Esophagus squamous epithelium (tissue), 5 donors: ENCODE data around the gene SV2C. TPM values are rescaled to one million over a fixed set of nuclear protein-coding genes. Genes with fewer than 3 reads are reported as not detected.
"Not testable (repeated sequence)": the region's sequence is repeated elsewhere in the genome, so short reads cannot be mapped to it uniquely, and the experiment has no call there.

Experiments
- DNase-seq: peaks from one replicate; lab custom pipeline; 2025; lab: John Stamatoyannopoulos, UW
- H3K27ac ChIP-seq, 4 donors: fragments of 200-600 bp; sonication (generic); one replicate each; pipeline ENCODE4 v1.5.1; 2016 to 2019; ENCODE audit warnings: mild to moderate bottlenecking in 1 of 4
- H3K27me3 ChIP-seq, 4 donors: fragments of 200-600 bp; sonication (generic); 1 replicate in 3 of 4; 2 replicates in 1 of 4; pipeline versions ENCODE4 v1.5.1 to v1.6.0; 2017 to 2021; ENCODE audit warnings: antibody characterized with exemption in 1 of 4
- H3K36me3 ChIP-seq, 3 donors: fragments of 200-600 bp; sonication (generic); one replicate each; pipeline ENCODE4 v1.5.1; 2016 to 2019
- H3K4me1 ChIP-seq, 3 donors: fragments of 200-600 bp; sonication (generic); one replicate each; pipeline ENCODE4 v1.5.1; 2017 to 2019
- H3K4me3 ChIP-seq, 4 donors: fragments of 200-600 bp; sonication (generic); 1 replicate in 3 of 4; 2 replicates in 1 of 4; pipeline ENCODE4 v1.5.1; 2016 to 2019; ENCODE audit warnings: mild to moderate bottlenecking in 2 of 4, moderate library complexity in 1 of 4
- H3K9me3 ChIP-seq, 3 donors: fragments of 200-600 bp; sonication (generic); one replicate each; pipeline ENCODE4 v1.5.1; 2016 to 2019
- CTCF ChIP-seq, 6 experiments: fragments of 450-650 bp in 4 of 6; fragments of 200-600 bp in 2 of 6; sonication (generic) in 2 of 6; IDR thresholded peaks; one replicate each; pipeline ENCODE4 v1.5.1; 2016 to 2019; ENCODE audit warnings: antibody characterized with exemption in 6 of 6, mild to moderate bottlenecking in 4 of 6, moderate library complexity in 4 of 6
- POLR2A ChIP-seq, 4 donors: fragments of 450-650 bp; IDR thresholded peaks; one replicate each; pipeline ENCODE4 v1.6.1; 2017; ENCODE audit warnings: antibody characterized with exemption in 4 of 4, mild to moderate bottlenecking in 4 of 4, moderate library complexity in 3 of 4
- WGBS, 2 donors: methylation state at CpG; one replicate each; pipeline ENCODE4 v1.1.5; 2018; 5-methylcytosine and 5-hydroxymethylcytosine counted together
- intact Hi-C: fragments of 100-400 bp; cut with DNase I; formaldehyde crosslinking; loops from one replicate; pipeline ENCODE4 v1.15.0; 2022
- total RNA-seq, 4 donors: library from RNA; depleted of rRNA; stranded (reverse); fragments of >200 nt; gene quantifications; one replicate each; pipeline ENCODE4 v1.1.0, GENCODE V29; 2016
- donor health status: DM: yes; HTN: yes; CAD: no.

The SV2C gene
- total RNA-seq, 4 donors from 2014 or later: under 0.01 to 0.26 (median 0.06) TPM

- no peaks in the 10 kb centered on the region for H3K27me3 ChIP-seq
- DNase-seq: no peak
- H3K4me1 ChIP-seq: no peaks in the 10 kb centered on the region
- TF ChIP-seq CTCF (IDR thresholded peaks at IDR 0.05) (no peak), POLR2A (IDR thresholded peaks at IDR 0.05) (no peak)
- no peaks in the 10 kb centered on the region for H3K36me3 ChIP-seq
- H3K4me3 ChIP-seq: no peak overlapping the region
- no peak overlapping the region for H3K27ac ChIP-seq
- intact Hi-C loops: no loop called here
- 66% methylated on average over 4 of the region's 4 CpGs for WGBS, 2 donors
- no peaks in the 10 kb centered on the region for H3K9me3 ChIP-seq
Observed at GRCh38 chr5:76234665-76235064, 151.5 kb downstream of the SV2C start.

GRCh38 chr5:76236684-76237083 is 153.5 kb downstream of the SV2C start:
- Histone ChIP-seq H3K36me3 (no peaks in the 10 kb centered on the region), H3K9me3 (no peaks in the 10 kb centered on the region), H3K4me1 (no peaks in the 10 kb centered on the region), H3K27me3 (peaks cover 0 to 8% (median 0%) of the 10 kb centered on the region in 4 donors), H3K27ac (no peak overlapping the region), H3K4me3 (no peak overlapping the region)
- DNase-seq: no peak
- TF ChIP-seq CTCF (IDR thresholded peaks at IDR 0.05): no peak
- TF ChIP-seq POLR2A (IDR thresholded peaks at IDR 0.05): no peak
- intact Hi-C loops: no loop called here
- 48 to 86% methylated on average over 2 to 4 of the region's 4 CpGs for WGBS, 2 donors

GRCh38 chr5:76240336-76240735 is 157.2 kb downstream of the SV2C start:
- Histone ChIP-seq H3K4me1 (no peaks in the 10 kb centered on the region), H3K27me3 (peaks cover 0 to 8% (median 0%) of the 10 kb centered on the region in 4 donors), H3K36me3 (no peaks in the 10 kb centered on the region), H3K27ac (no peak overlapping the region), H3K9me3 (no peaks in the 10 kb centered on the region), H3K4me3 (no peak overlapping the region)
- 23 to 52% methylated on average over 2 of the region's 2 CpGs for WGBS, 2 donors
- intact Hi-C loops: no loop called here
- DNase-seq: no peak
- TF ChIP-seq CTCF (IDR thresholded peaks at IDR 0.05) (no peak), POLR2A (IDR thresholded peaks at IDR 0.05) (no peak)

GRCh38 chr5:76242155-76242554 is 159.0 kb downstream of the SV2C start:
- DNase-seq, H3K4me1 ChIP-seq, intact Hi-C loops, H3K27ac ChIP-seq, H3K4me3 ChIP-seq, H3K9me3 ChIP-seq, H3K36me3 ChIP-seq, H3K27me3 ChIP-seq: not testable (repeated sequence)
- 92% methylated on average over 14 to 18 of the region's 22 CpGs for WGBS, 2 donors

GRCh38 chr5:76245590-76245989 is 162.4 kb downstream of the SV2C start:
- TF ChIP-seq CTCF (IDR thresholded peaks at IDR 0.05): no peak
- no peak for TF ChIP-seq POLR2A (IDR thresholded peaks at IDR 0.05)
- Histone ChIP-seq H3K4me1 (no peaks in the 10 kb centered on the region), H3K9me3 (no peaks in the 10 kb centered on the region), H3K27ac (no peak overlapping the region), H3K27me3 (no peaks in the 10 kb centered on the region), H3K4me3 (no peak overlapping the region), H3K36me3 (no peaks in the 10 kb centered on the region)
- WGBS, 2 donors: 33 to 63% methylated on average over 3 of the region's 3 CpGs
- intact Hi-C loops: no loop called here
- DNase-seq: no peak

GRCh38 chr5:76249621-76250020 is 166.4 kb downstream of the SV2C start:
- Histone ChIP-seq H3K27ac (no peak overlapping the region), H3K36me3 (no peaks in the 10 kb centered on the region), H3K9me3 (no peaks in the 10 kb centered on the region), H3K4me3 (no peak overlapping the region), H3K4me1 (no peaks in the 10 kb centered on the region), H3K27me3 (no peaks in the 10 kb centered on the region)
- intact Hi-C loops: no loop called here
- DNase-seq: no peak
- 76 to 80% methylated on average over 7 of the region's 7 CpGs for WGBS, 2 donors
- no peak for TF ChIP-seq POLR2A (IDR thresholded peaks at IDR 0.05)
- TF ChIP-seq CTCF (IDR thresholded peaks at IDR 0.05): no peak
